SK-N-SH treated with all-trans-retinoic acid at 6 μM for 48 hours (cell line): ENCODE measurements around the gene SAMD4A.
A peak's percentile ranks its signal among the peaks of the same experiment; 100 is the strongest.

ENCODE experiments used
- ATAC-seq: fragments of 200-7000 bp; cut with Tn5 transposase; 3 replicates; pipeline ENCODE4 v1.9.1; 2020; ENCODE audit warnings: mild to moderate bottlenecking, moderate library complexity
- ARNTL ChIP-seq: fragments of 450-650 bp; formaldehyde crosslinking; IDR thresholded peaks from 2 replicates; pipeline ENCODE4 v1.5.0; 2020; ENCODE audit warnings: low read depth, mild to moderate bottlenecking, moderate library complexity, borderline replicate concordance
- BACH2 ChIP-seq: fragments of 250-450 bp; sonication (Bioruptor Pico); IDR thresholded peaks from 2 replicates; pipeline ENCODE4 v1.9.0; 2021; ENCODE audit warnings: mild to moderate bottlenecking, borderline replicate concordance
- CSDC2 ChIP-seq: fragments of 250-450 bp; sonication (Bioruptor Pico); IDR thresholded peaks from 2 replicates; pipeline ENCODE4 v1.5.0; 2020; ENCODE audit warnings: mild to moderate bottlenecking, moderate library complexity
- ESRRG ChIP-seq: fragments of 250-450 bp; sonication (Bioruptor Pico); IDR thresholded peaks from 2 replicates; pipeline ENCODE4 v1.6.1; 2021; ENCODE audit warnings: mild to moderate bottlenecking
- GLIS3 ChIP-seq: fragments of 250-450 bp; sonication (Bioruptor Pico); IDR thresholded peaks from 2 replicates; pipeline ENCODE4 v1.5.0; 2020; ENCODE audit warnings: mild to moderate bottlenecking, moderate library complexity
- ISL1 ChIP-seq: fragments of 250-450 bp; sonication (Bioruptor Pico); IDR thresholded peaks from 2 replicates; pipeline ENCODE4 v2.1.2; 2022; ENCODE audit warnings: mild to moderate bottlenecking, moderate library complexity
- OSR1 ChIP-seq: fragments of 250-450 bp; sonication (Bioruptor Pico); IDR thresholded peaks from 2 replicates; pipeline ENCODE4 v1.8.0; 2022; ENCODE audit warnings: moderate library complexity, mild to moderate bottlenecking, inconsistent platforms
- PPARA ChIP-seq: fragments of 250-450 bp; sonication (Bioruptor Pico); IDR thresholded peaks from 2 replicates; pipeline ENCODE4 v1.5.0; 2020; ENCODE audit warnings: mild to moderate bottlenecking, borderline replicate concordance
- RARB ChIP-seq: fragments of 250-450 bp; sonication (Bioruptor Pico); IDR thresholded peaks from 2 replicates; pipeline ENCODE4 v1.8.0; 2021; ENCODE audit warnings: mild to moderate bottlenecking, moderate library complexity
- SNAI2 ChIP-seq: fragments of 250-450 bp; sonication (Bioruptor Pico); IDR thresholded peaks from 2 replicates; pipeline ENCODE4 v1.5.0; 2020; ENCODE audit warnings: mild to moderate bottlenecking, moderate library complexity
- TCF4 ChIP-seq: fragments of 250-450 bp; sonication (Bioruptor Pico); IDR thresholded peaks from 2 replicates; pipeline ENCODE4 v1.8.0; 2021; ENCODE audit warnings: mild to moderate bottlenecking, moderate library complexity, borderline replicate concordance
- TOX ChIP-seq: fragments of 250-450 bp; sonication (Bioruptor Pico); IDR thresholded peaks from 2 replicates; pipeline ENCODE4 v1.8.0; 2021; ENCODE audit warnings: mild to moderate bottlenecking, moderate library complexity, borderline replicate concordance
- ZC3H10 ChIP-seq: fragments of 250-450 bp; sonication (Bioruptor Pico); IDR thresholded peaks from 2 replicates; pipeline ENCODE4 v1.5.1; 2021; ENCODE audit warnings: mild to moderate bottlenecking, moderate library complexity
- ZFP3 ChIP-seq: fragments of 250-450 bp; sonication (Bioruptor Pico); IDR thresholded peaks from 2 replicates; pipeline ENCODE4 v1.5.0; 2020; ENCODE audit warnings: mild to moderate bottlenecking, moderate library complexity
- ZFP30 ChIP-seq: fragments of 450-650 bp; formaldehyde crosslinking; IDR thresholded peaks from 2 replicates; pipeline ENCODE4 v1.5.0; 2022; ENCODE audit warnings: mild to moderate bottlenecking, moderate library complexity
- ZNF565 ChIP-seq: fragments of 450-650 bp; formaldehyde crosslinking; conservative IDR thresholded peaks from 2 replicates; pipeline ENCODE4 v1.5.0; 2020; ENCODE audit warnings: low read depth, mild to moderate bottlenecking, moderate library complexity
- ZNF70 ChIP-seq: fragments of 450-650 bp; formaldehyde crosslinking; IDR thresholded peaks from 2 replicates; pipeline ENCODE4 v1.5.0; 2020; ENCODE audit warnings: mild to moderate bottlenecking, moderate library complexity
- TF ChIP-seq, protein P1 (sequence below): fragments of 250-450 bp; sonication (Bioruptor Pico); IDR thresholded peaks from 2 replicates; pipeline ENCODE4 v1.8.0; 2020; ENCODE audit warnings: mild to moderate bottlenecking, moderate library complexity, borderline replicate concordance
- TF ChIP-seq, protein P2 (sequence below): fragments of 250-450 bp; sonication (Bioruptor Pico); IDR thresholded peaks from 2 replicates; pipeline ENCODE4 v1.5.1; 2021; ENCODE audit warnings: mild to moderate bottlenecking, moderate library complexity
- TF ChIP-seq, protein P3 (sequence below): fragments of 250-450 bp; sonication (Bioruptor Pico); IDR thresholded peaks from 2 replicates; pipeline ENCODE4 v1.8.0; 2021; ENCODE audit warnings: low read depth, mild to moderate bottlenecking, moderate library complexity, borderline replicate concordance

Gene SAMD4A

DNA sequence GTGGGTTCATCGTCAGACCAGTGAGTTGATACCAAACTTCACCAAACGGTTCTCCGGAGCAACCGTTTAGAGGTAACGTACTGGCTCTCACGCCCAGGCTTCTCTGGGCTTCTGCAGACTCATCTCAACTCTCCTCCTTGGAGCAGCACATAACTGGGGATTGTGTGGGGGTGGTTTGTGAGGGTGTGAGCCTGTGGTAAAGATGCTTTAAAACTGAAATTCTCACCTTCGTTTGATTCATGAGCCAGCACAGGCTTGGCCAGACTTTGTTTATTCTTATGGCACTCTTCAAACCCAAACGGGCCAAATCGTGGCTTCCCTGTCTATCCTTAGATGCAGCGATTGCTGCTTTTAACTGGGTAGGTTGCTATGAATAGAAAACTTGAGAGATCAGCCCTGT lies 121.3 kb downstream of the SAMD4A start (continued):
- no peak for TF ChIP-seq PPARA (CRISPR knock-in tag)

DNA sequence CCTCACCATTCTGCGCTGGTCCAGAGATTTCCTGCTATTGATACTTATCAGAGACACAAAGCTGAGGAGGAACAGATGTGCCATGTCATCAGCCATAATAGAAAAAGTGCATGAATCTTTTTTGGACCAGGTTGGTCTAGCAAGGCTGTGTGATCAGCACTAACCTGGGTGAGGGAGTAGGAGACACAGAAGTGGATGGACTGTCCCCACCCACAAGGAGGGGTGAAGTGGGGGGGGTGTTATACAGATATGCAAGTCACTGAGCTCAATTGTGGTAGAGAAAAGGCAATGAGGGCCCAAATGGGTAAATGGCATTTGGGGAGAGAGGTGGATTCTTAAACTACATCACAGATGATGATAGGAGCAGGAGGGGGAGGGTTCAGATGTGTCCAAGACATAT lies 123.0 kb downstream of the SAMD4A start:
- no peak for TF ChIP-seq RARB (CRISPR knock-in tag)
- TF ChIP-seq ESRRG (CRISPR knock-in tag) = no peak
- no peak for TF ChIP-seq ZC3H10
- no peak for TF ChIP-seq TOX (CRISPR knock-in tag)
- no peak for TF ChIP-seq ZNF70 (CRISPR knock-in tag)
- TF ChIP-seq, protein P1, sequence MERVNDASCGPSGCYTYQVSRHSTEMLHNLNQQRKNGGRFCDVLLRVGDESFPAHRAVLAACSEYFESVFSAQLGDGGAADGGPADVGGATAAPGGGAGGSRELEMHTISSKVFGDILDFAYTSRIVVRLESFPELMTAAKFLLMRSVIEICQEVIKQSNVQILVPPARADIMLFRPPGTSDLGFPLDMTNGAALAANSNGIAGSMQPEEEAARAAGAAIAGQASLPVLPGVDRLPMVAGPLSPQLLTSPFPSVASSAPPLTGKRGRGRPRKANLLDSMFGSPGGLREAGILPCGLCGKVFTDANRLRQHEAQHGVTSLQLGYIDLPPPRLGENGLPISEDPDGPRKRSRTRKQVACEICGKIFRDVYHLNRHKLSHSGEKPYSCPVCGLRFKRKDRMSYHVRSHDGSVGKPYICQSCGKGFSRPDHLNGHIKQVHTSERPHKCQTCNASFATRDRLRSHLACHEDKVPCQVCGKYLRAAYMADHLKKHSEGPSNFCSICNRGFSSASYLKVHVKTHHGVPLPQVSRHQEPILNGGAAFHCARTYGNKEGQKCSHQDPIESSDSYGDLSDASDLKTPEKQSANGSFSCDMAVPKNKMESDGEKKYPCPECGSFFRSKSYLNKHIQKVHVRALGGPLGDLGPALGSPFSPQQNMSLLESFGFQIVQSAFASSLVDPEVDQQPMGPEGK = no peak
- no peak for TF ChIP-seq ISL1 (CRISPR knock-in tag)
- no peak for TF ChIP-seq ARNTL (CRISPR knock-in tag)
- no peak for TF ChIP-seq BACH2
- no peak for TF ChIP-seq CSDC2
- TF ChIP-seq, protein P2, sequence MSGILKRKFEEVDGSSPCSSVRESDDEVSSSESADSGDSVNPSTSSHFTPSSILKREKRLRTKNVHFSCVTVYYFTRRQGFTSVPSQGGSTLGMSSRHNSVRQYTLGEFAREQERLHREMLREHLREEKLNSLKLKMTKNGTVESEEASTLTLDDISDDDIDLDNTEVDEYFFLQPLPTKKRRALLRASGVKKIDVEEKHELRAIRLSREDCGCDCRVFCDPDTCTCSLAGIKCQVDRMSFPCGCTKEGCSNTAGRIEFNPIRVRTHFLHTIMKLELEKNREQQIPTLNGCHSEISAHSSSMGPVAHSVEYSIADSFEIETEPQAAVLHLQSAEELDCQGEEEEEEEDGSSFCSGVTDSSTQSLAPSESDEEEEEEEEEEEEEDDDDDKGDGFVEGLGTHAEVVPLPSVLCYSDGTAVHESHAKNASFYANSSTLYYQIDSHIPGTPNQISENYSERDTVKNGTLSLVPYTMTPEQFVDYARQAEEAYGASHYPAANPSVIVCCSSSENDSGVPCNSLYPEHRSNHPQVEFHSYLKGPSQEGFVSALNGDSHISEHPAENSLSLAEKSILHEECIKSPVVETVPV (CRISPR knock-in tag) = no peak
- no peak for TF ChIP-seq ZFP3 (CRISPR knock-in tag)
- no peak for TF ChIP-seq GLIS3 (CRISPR knock-in tag)
- no peak for TF ChIP-seq ZNF565
- no peak for TF ChIP-seq OSR1 (CRISPR knock-in tag)
- TF ChIP-seq, all 23 proteins: peak for 0
- ATAC-seq = no peak

DNA sequence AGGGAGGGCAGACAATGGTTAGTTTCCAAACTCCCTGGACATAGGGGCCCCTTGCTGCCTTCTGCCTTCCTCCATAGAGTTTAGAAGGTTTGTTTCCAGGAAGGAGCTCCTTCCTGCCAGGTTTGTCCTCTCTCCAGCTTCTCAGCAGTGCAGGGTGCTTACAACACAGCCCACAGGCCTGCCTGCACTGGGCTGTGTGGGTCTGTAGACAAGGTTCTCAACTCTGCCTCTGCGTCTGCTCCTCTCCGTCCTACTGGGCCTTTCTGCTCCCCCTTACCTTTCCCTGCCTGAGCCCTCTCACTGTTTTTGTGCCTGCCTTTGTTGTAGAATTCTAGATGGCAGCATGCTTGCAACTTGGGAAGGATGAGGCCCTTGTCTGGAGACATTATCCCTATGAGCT lies 124.0 kb downstream of the SAMD4A start:
- ATAC-seq = peak; percentile 24; the same call in 2 of the 3 replicates
- TF ChIP-seq ZNF565 (no peak), ZFP30 (CRISPR knock-in tag) (no peak), ESRRG (CRISPR knock-in tag) (no peak)
- TF ChIP-seq, protein P1 = no peak

DNA sequence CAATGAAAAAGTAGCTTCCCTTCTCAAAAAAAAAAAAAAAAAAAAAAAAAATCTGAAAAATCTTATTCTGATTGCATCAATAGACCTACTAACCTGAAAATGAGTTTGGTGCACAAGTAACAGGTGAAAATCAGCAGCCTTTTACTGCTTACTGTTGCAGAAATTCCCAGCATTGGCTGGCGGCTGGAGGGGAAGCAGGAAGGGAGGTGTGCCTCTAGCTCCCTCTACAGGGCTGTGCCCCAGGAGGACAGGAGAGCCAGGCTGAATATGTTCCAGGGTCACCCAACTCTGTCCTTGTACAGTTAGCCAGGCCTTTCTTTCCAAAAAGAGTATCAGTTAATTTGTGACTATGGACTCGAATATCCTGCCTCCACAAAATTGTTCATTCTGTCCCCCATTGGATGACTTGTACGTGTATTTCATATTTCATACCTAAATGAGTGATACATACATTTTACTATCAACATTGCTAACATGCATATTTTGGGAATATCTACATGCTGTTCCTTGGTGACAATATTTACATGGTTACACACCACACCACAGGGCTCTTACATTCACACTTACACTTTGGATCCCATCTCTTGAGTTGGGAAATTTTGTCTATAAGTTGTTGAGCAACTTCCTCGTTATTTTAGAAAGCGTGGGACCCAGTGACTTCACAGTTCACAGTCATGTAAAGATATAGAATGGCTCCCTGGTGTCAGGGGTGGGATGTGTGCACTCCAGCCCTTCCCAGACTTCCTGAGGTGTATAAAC lies 124.8 kb downstream of the SAMD4A start:
- TF ChIP-seq SNAI2 (CRISPR knock-in tag) (no peak), BACH2 (no peak), CSDC2 (no peak), ESRRG (CRISPR knock-in tag) (no peak), TCF4 (CRISPR knock-in tag) (no peak), ZFP30 (CRISPR knock-in tag) (no peak), PPARA (CRISPR knock-in tag) (no peak), ZNF70 (CRISPR knock-in tag) (no peak), ZC3H10 (no peak), RARB (CRISPR knock-in tag) (no peak)
- TF ChIP-seq, protein P1 = no peak
- TF ChIP-seq, protein P3, sequence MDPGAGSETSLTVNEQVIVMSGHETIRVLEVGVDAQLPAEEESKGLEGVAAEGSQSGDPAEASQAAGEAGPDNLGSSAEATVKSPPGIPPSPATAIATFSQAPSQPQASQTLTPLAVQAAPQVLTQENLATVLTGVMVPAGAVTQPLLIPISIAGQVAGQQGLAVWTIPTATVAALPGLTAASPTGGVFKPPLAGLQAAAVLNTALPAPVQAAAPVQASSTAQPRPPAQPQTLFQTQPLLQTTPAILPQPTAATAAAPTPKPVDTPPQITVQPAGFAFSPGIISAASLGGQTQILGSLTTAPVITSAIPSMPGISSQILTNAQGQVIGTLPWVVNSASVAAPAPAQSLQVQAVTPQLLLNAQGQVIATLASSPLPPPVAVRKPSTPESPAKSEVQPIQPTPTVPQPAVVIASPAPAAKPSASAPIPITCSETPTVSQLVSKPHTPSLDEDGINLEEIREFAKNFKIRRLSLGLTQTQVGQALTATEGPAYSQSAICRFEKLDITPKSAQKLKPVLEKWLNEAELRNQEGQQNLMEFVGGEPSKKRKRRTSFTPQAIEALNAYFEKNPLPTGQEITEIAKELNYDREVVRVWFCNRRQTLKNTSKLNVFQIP (CRISPR knock-in tag) = no peak
- TF ChIP-seq, protein P2 (CRISPR knock-in tag) = no peak
- peak; percentile 95 for ATAC-seq
